Activated CD8-positive, alpha-beta memory T cell treated with anti-CD3 and anti-CD28 coated beads, Interleukin-2, amount 50 U/mL, for 24 hours (primary cell): ENCODE measurements around the gene TNS1.

Experiments used
- DNase-seq: peaks from one replicate; pipeline ENCODE4 v3.0.0-alpha.2; 2020; ENCODE audit errors: extremely low read depth

TNS1 gene

GRCh38 chr2:217942731-217943335 is 60.0 kb downstream of the TNS1 start:
- DNase-seq: no peak

GRCh38 chr2:217941886-217942728 is 60.7 kb downstream of the TNS1 start:
- DNase-seq: no peak

DNA sequence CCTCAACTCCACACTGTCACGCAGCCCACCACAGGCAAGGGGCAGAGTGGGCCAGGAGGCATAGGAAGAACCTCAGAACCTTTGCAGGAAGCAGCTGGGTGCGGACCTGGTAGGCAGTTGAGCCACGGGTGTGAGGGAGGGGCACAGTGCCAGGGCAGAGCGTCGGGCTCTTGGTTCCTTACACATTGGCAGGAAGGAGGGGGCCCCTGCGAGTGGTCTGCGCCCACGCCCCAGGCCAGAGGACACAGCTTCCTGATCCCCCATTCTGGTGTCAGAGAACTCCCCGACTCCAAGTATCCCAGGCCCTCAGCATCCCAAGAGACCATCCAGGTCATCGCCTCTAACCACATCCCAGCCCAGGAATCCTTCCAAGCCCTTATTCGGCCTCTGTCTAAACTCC is 61.5 kb downstream of the TNS1 start:
- no peak for DNase-seq

DNA sequence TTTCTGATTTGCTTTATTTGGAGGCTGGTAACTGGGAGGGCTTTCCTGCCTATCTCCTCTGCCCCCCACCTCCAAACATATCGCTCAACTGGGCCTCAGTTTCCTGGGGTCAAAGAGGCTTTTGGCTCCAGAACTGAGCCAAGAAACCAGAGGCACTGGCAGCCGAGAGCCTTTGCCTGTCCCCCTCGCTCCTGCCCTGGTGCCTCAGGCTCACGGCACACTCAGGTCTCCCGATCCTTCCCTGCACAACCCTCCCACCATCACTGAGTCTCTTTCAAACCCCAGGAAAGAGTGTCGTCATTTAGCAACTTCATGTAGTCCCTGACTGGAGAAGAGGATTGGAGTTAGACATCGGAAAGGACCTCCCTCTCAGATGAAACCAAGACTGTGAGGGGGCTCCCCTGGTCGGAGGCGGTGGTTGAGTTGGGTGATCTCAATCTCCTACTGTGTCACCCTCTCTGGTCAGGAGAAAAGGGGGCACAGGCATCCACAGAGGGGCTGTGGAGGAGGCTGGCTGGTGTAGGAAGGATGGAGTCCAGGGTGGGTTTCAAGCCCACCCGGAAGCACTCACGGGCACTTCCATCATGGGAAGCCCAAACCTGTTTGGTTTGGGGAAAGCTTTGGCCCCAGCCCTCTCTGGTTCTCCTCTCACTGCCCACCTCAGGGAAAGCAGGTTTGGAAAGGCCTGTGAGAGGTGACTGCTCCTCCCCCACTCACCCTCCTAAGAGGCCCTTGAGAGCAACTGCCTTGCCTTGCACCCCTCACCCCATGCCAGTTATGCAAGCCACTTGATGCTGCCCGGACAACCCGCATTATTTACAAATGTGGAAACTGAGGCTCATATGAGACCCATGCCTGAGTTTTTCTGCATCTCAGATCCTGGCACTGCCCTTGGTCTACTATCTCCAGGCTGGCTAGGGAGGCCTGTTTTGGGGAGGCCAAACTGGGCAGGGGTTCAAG is 62.3 kb downstream of the TNS1 start:
- no peak for DNase-seq

GRCh38 chr2:217939629-217940245 is 63.1 kb downstream of the TNS1 start:
- DNase-seq: no peak

DNA sequence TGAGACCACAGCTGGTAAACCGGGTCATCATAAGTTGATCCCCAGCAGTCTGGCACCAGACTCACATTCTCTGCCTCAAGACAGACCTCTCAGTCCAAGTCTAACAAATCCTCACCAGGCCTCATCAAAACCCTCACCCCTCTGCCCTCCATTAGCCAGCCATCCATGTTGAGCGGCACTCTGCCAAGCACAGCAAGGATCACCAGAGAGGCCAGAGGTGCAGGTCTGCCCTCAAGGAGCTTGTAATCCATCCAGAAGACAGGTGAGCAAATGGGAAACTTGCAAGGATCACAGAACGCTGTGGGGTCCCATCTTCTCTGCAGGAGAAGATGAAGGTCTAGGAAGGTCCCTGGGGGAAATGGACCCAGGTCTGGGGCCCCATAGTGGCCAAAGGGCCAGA is 63.6 kb downstream of the TNS1 start:
- DNase-seq: no peak

DNA sequence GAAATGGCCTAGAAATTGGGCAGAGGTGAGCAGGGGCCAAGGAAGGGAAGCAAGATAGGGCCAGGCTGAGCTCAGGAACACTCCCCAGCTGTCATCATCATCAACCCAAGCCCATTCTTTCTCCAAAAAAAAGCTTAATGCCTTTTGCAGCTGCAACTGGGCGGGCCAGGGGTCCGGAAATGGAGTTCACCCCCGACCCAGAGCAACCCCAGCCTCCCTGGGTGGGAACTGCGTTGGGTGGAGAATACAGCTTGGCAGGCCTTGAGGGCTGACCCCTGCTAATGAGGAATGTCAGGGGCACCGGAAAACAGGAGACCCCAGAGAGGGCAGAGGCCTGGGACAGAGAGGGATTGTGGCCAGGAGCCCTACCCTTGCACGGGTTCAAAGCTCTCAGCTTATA is 64.8 kb downstream of the TNS1 start:
- DNase-seq: no peak

DNA sequence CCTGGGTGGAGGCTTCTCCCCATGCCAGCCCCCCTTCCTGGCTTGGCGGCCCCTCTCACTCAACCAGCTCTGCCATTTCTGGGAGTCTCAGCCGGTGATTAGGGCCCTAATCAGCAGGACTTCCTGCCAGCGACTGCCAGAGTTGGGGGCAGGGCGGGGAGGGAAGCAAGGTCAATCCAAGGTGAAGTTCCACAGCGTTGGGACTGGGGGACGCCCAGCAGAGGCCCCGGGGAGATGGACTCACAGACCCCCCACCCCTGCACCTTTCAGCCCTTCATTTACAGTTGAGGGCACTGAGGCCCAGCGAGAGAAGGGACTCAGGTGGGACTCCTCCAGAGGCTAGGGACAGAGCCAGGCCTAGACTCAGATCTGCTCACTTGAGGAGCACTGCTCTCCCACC is 65.3 kb downstream of the TNS1 start:
- no peak for DNase-seq

GRCh38 chr2:217936952-217937351 is 65.8 kb downstream of the TNS1 start:
- no peak for DNase-seq

GRCh38 chr2:217935901-217936684 is 66.7 kb downstream of the TNS1 start:
- DNase-seq: no peak

DNA sequence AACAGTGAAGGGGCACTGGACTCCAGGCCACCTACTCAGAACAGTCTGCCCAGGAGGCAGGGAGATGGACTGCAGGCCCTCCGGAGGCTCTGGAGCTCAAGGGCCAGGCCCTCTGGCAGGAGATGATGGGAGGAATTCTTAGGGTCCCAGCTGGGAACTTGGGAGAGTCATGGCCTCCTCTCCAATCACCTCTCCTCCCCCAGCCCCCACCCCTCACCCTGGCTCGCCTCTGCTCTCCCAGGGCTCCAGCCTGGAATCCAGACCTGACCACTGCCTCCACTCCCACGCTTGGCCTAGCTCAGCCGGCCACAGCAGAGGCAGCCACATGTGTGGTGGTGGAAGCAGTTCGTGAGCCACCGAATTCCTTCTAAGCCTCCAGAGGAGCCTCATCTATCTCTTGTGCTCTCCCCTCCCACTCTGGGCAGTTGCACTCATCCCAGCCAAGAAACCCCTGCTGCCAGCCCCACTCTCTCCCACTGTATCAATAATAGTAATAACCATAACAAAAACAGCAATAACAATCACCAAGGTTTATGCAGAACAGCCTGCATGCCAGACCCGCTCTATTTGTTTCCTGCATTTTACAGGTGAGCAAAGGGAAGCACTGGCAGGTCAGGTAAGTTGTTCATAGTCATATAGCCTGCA is 67.4 kb downstream of the TNS1 start:
- DNase-seq: no peak

DNA sequence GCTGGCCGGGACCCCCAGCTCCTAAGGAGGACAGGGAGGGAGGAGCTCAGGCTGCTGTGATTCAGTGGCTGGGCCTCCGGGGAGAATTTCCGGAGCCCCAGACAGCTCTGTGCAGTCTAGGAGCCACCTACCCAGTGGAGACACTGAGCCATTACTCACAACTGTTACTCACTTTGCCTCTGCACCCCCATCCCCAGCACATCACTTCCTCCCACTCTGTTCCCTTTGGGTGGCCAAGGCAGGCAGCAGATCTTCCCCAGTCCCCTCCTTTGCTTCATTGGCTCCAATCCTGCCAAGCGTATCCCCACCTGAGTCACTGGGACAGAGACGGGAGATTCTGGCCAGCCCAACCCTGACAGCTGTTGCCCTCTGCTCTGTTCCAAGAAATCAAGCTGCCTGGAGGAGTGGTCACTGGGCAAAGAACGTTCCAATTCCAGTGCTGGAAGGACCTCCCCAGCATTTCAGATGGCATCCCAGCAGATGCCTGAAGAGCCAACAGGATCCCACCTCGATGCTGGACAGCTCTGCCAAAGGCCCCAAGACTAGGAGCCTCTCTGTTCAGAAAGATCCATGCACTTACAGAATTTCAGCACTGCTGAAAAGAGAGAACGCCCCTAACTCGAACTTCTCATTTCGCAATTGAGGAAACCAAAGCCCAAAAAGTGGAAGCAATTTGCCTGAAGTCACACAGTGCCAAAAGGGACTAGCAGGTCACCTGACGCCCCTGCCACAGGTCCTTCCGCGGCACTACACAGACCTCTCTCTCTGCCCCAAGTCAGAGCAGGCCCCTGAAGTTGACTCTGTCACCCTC is 68.3 kb downstream of the TNS1 start:
- DNase-seq: no peak

GRCh38 chr2:217933617-217933993 is 69.2 kb downstream of the TNS1 start:
- DNase-seq: no peak

DNA sequence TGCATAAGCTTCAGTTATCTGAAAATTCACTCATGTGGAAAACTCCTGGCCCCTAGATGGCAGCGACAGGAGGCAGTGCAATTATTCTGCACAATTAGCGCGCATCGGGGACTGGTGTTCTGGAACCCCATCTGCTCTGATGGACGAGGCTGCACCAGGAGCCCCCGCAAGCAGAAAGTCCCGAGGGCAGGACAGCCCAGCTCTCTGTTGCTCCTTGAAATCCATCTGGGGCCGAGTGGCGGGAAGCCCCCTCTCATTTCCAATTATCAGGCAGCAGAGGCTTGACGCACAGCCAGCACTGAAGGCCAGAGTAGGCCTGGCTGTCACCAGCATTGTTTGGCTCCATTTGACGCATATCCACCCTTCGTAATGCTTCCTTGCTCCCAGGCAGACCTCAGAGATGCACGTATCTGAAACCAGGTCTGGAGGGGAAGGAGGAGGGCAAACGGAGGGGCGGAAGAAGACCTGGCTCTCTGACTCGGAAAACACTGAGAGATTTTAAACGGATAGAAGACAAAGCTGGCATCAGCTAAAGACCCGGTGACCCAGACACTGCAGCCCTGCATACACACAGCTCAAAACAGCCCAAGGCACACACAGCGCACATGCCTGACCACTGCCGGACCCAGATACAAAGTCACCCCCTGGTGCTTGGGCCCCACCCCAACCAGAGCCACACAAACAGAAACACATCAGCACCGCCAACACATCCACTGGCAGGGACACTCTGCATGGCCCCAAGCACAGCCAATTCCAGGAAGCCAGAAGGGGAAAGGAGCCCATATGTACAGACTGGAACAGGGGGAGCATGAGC is 69.8 kb downstream of the TNS1 start:
- DNase-seq: no peak

DNA sequence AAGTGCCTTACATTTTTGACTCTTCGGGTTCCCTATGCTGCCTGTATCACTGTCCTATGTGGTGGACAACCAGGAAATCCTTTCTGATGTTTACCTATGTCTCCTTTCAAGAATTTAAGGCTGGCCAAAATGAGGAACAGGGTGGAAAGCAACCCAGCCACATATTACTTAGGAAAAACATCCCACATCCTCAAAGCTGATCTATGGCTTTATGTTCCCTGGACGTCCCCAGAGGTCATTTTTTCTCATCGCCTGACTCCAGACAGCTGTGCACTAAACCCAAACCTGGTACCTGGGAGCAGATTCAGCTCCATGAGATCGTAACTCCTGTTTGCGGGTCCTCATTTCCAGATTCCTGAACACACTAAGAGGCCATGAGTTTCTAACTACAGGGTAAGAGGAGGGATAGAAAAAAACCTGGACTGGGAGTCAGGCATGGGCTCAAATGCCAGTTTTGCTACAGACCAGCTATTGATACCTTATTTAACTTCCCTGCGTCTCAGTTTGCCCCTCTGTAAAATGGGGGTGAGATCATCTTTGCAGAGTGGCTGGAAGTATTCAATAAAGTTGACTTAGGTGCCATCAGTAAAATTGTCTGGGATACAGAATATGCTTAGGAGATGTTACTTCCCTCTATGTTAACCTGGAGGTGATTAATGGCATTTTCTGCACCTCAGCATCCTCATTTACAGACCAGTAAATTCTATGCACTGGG is 70.8 kb downstream of the TNS1 start:
- DNase-seq: no peak

DNA sequence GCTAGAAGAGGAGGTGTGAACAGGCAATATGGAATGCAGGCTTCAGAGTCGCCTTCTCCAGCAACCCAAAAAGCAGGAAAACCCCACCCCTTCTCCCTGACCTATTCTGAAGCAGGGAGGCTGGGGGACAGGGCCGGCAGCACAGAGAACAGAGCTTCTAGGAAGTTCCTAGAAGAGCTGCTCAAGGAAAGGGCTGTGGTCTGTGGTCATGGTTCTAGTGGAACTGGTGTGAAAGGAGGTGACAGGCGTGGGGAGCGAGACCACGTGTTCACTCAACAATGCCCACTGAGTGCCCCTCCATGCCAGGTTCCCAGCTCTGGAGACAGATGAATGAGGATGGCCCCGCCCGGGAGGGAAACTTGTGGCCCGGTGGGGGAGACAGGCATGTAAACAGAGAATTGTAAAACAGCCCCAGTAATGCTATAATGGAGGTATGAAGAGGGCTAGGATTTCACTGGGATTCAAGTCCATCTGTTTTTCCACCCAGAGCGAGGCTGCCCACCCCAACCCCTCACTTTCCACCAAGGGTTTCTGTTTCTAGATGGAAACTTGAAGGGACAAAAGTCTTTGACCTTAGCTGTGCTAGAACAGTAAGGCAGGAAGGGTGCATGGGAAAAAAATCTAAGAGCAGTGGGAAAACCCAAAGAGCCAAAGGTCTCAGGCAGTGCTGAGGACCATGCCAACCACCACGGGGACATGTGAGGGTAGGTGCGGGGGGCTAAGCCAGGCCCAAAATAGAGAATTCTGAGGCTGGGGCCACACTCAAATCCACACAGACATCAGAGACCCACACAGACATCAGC is 71.8 kb downstream of the TNS1 start:
- DNase-seq: no peak
